H9 (cell line): ENCODE measurements around the gene FGF22. TPM values are rescaled to one million over a fixed set of nuclear protein-coding genes. Genes with fewer than 3 reads are reported as not detected.

Experiments
- DNase-seq: peaks from one replicate; pipeline ENCODE4 v3.0.0-alpha.2; 2017
- H2AFZ ChIP-seq: one replicate; pipeline ENCODE4 v1.6.1; 2013; ENCODE audit warnings: mild to moderate bottlenecking, low read length, control low read depth, moderate library complexity
- H2AK5ac ChIP-seq: 2 replicates; pipeline ENCODE4 v1.6.1; 2013; ENCODE audit warnings: low read length, control low read depth, mixed read lengths; ENCODE audit not compliant: insufficient read length
- H2BK120ac ChIP-seq: one replicate; pipeline ENCODE4 v1.6.1; 2013; ENCODE audit warnings: low read depth, mild to moderate bottlenecking, low read length, control low read depth, inconsistent platforms; ENCODE audit not compliant: poor library complexity, severe bottlenecking
- H2BK12ac ChIP-seq: 2 replicates; pipeline ENCODE4 v1.6.1; 2013; ENCODE audit warnings: low read length, control low read depth, mixed read lengths, low read depth; ENCODE audit not compliant: insufficient read length
- H2BK15ac ChIP-seq: 2 replicates; pipeline ENCODE4 v1.6.1; 2013; ENCODE audit warnings: low read depth, low read length, control low read depth
- H2BK20ac ChIP-seq: one replicate; pipeline ENCODE4 v1.6.1; 2013; ENCODE audit warnings: low read depth, mild to moderate bottlenecking, low read length, control low read depth, inconsistent platforms; ENCODE audit not compliant: poor library complexity, severe bottlenecking
- H2BK5ac ChIP-seq: 2 replicates; pipeline ENCODE4 v1.6.1; 2013; ENCODE audit warnings: low read length, control low read depth, mixed read lengths; ENCODE audit not compliant: insufficient read length
- H3K14ac ChIP-seq: 2 replicates; pipeline ENCODE4 v1.6.1; 2013; ENCODE audit warnings: low read length, control low read depth; ENCODE audit not compliant: insufficient read depth
- H3K18ac ChIP-seq: 2 replicates; pipeline ENCODE4 v1.6.1; 2013; ENCODE audit warnings: low read depth, mild to moderate bottlenecking, mixed read lengths, low read length, control low read depth; ENCODE audit not compliant: insufficient read length
- H3K23ac ChIP-seq: 2 replicates; pipeline ENCODE4 v1.6.1; 2013; ENCODE audit warnings: low read length, control low read depth, mixed read lengths, low read depth; ENCODE audit not compliant: insufficient read length
- H3K23me2 ChIP-seq: 2 replicates; pipeline ENCODE4 v1.6.1; 2013; ENCODE audit warnings: low read depth, mild to moderate bottlenecking, mixed read lengths, low read length, control low read depth; ENCODE audit not compliant: insufficient read length, poor library complexity, severe bottlenecking
- H3K27ac ChIP-seq: 2 replicates; pipeline ENCODE4 v1.5.1; 2013; ENCODE audit warnings: low read length, control low read depth, mixed read lengths, low read depth; ENCODE audit not compliant: insufficient read length
- H3K27me3 ChIP-seq: 2 replicates; pipeline ENCODE4 v1.6.1; 2013; ENCODE audit warnings: low read length, control low read depth, inconsistent platforms; ENCODE audit not compliant: insufficient read depth
- H3K4ac ChIP-seq: 2 replicates; pipeline ENCODE4 v1.6.1; 2013; ENCODE audit warnings: low read depth, mild to moderate bottlenecking, control low read depth, inconsistent platforms, low read length, moderate library complexity
- H3K4me1 ChIP-seq: 2 replicates; pipeline ENCODE4 v1.6.1; 2013; ENCODE audit warnings: low read length, control low read depth, inconsistent platforms; ENCODE audit not compliant: insufficient read depth
- H3K4me2 ChIP-seq: 2 replicates; pipeline ENCODE4 v1.6.1; 2013; ENCODE audit warnings: low read length, control low read depth, mixed read lengths; ENCODE audit not compliant: insufficient read length, insufficient read depth
- H3K56ac ChIP-seq: 2 replicates; pipeline ENCODE4 v1.6.1; 2013; ENCODE audit warnings: low read depth, mild to moderate bottlenecking, mixed read lengths, low read length, control low read depth; ENCODE audit not compliant: insufficient read length
- H3K79me1 ChIP-seq: 2 replicates; pipeline ENCODE4 v1.6.1; 2013; ENCODE audit warnings: low read depth, mild to moderate bottlenecking, moderate library complexity, low read length, control low read depth, inconsistent platforms; ENCODE audit not compliant: insufficient read depth, poor library complexity, severe bottlenecking
- H3K79me2 ChIP-seq: 2 replicates; pipeline ENCODE4 v1.6.1; 2013; ENCODE audit warnings: low read length, control low read depth, inconsistent platforms; ENCODE audit not compliant: insufficient read depth
- H3K9ac ChIP-seq: 2 replicates; pipeline ENCODE4 v1.6.1; 2013; ENCODE audit warnings: low read length, control low read depth, mixed read lengths; ENCODE audit not compliant: insufficient read length; ENCODE audit errors: extremely low read depth
- H3K9me3 ChIP-seq: one replicate; pipeline ENCODE4 v1.6.1; 2013; ENCODE audit warnings: low read depth, low read length, inconsistent platforms; ENCODE audit not compliant: control insufficient read depth
- H3T11ph ChIP-seq: one replicate; pipeline ENCODE4 v1.6.1; 2013; ENCODE audit warnings: mild to moderate bottlenecking, low read length, control low read depth, inconsistent platforms
- H4K20me1 ChIP-seq: one replicate; pipeline ENCODE4 v1.6.1; 2013; ENCODE audit not compliant: control insufficient read depth, insufficient read length, insufficient read depth
- H4K5ac ChIP-seq: 2 replicates; pipeline ENCODE4 v1.6.1; 2013; ENCODE audit warnings: low read depth, mild to moderate bottlenecking, mixed read lengths, low read length, control low read depth; ENCODE audit not compliant: insufficient read length
- H4K8ac ChIP-seq: replicated peaks from 2 replicates; pipeline ENCODE4 v1.6.1; 2013; ENCODE audit warnings: low read length, control low read depth, mixed read lengths, low read depth; ENCODE audit not compliant: insufficient read length
- H4K91ac ChIP-seq: 2 replicates; pipeline ENCODE4 v1.6.1; 2013; ENCODE audit warnings: low read depth, mild to moderate bottlenecking, moderate library complexity, mixed read lengths, low read length, control low read depth; ENCODE audit not compliant: insufficient read length
- H3K27ac Mint-ChIP-seq, 3 experiments: 2 replicates in 2 of 3; 3 replicates in 1 of 3; pipeline ENCODE4 v1.8.0; 2020 to 2021; ENCODE audit warnings: mixed read lengths in 3 of 3, mild to moderate bottlenecking in 1 of 3, moderate library complexity in 1 of 3
- H3K27me3 Mint-ChIP-seq: 2 replicates; pipeline ENCODE4 v1.8.0; 2021; ENCODE audit warnings: low read depth, mild to moderate bottlenecking, moderate library complexity, mixed read lengths
- H3K36me3 Mint-ChIP-seq, 3 experiments: 2 replicates in 2 of 3; 3 replicates in 1 of 3; pipeline ENCODE4 v1.8.0; 2020 to 2021; ENCODE audit warnings: low read depth in 3 of 3, mixed read lengths in 3 of 3; ENCODE audit not compliant: insufficient read depth in 1 of 3
- H3K4me1 Mint-ChIP-seq, 2 experiments: 2 replicates each; pipeline ENCODE4 v1.8.0; 2020; ENCODE audit warnings: mixed read lengths in 2 of 2
- H3K4me3 Mint-ChIP-seq, 2 experiments: 2 replicates in 1 of 2; 3 replicates in 1 of 2; pipeline ENCODE4 v1.8.0; 2020 to 2021; ENCODE audit warnings: mild to moderate bottlenecking in 2 of 2, mixed read lengths in 2 of 2, moderate library complexity in 1 of 2
- H3K9me3 Mint-ChIP-seq, 2 experiments: 2 replicates in 1 of 2; 3 replicates in 1 of 2; pipeline ENCODE4 v1.8.0; 2020; ENCODE audit warnings: mild to moderate bottlenecking in 2 of 2, mixed read lengths in 2 of 2, moderate library complexity in 1 of 2
- WGBS: extraction: QIAGEN DNeasy Blood & Tissue Kit; methylation state at CpG from one replicate; pipeline ENCODE4 v1.1.7; 2013; ENCODE audit warnings: missing lambda C conversion rate, low lambda C conversion rate, mixed read lengths; ENCODE audit not compliant: insufficient read length; ENCODE audit errors: extremely low coverage; 5-methylcytosine and 5-hydroxymethylcytosine counted together
- total RNA-seq: library from RNA; stranded (reverse); gene quantifications from 2 replicates; pipeline ENCODE4 v1.2.1, GENCODE V29; 2021
- TF ChIP-seq, protein P1 (sequence below): fragments of 200-600 bp; sonication (generic); conservative IDR thresholded peaks from 3 replicates; pipeline ENCODE4 v1.8.0; 2021; ENCODE audit warnings: antibody characterized with exemption, mild to moderate bottlenecking

Gene FGF22
- total RNA-seq, 1 experiment from 2014 or later, result 0.72 TPM

- H4K91ac ChIP-seq, result no peak overlapping the region
- DNase-seq, result no peak
- no peaks in the 10 kb centered on the region for H3K4me1 ChIP-seq
- Mint-ChIP-seq H3K36me3 (peaks cover 25 to 52% (median 45%) of the 10 kb centered on the region in 3 experiments; a peak in 6 of 7 replicates), H3K9me3 (no peaks in the 10 kb centered on the region), H3K4me1 (0 out of 4 replicates have a peak, but pooled peaks cover 0 to 2% of the 10 kb centered on the region in 2 experiments), H3K4me3 (no peak overlapping the region), H3K27me3 (no peaks in the 10 kb centered on the region), H3K27ac (peak overlapping the region in 1 of 3 experiments; percentile 61; a peak in 1 of 7 replicates)
- H3K23me2 ChIP-seq, result no peaks in the 10 kb centered on the region
- H4K5ac ChIP-seq, result no peak overlapping the region
- H3K4me2 ChIP-seq, result no peak overlapping the region
- H4K8ac ChIP-seq, result no peak overlapping the region
- no peak overlapping the region for H3T11ph ChIP-seq
- no peak overlapping the region for H3K9ac ChIP-seq
- no peak overlapping the region for H2BK20ac ChIP-seq
- H3K23ac ChIP-seq, result no peak overlapping the region
- H2AK5ac ChIP-seq, result no peak overlapping the region
- peaks cover 5% of the 10 kb centered on the region for H3K79me1 ChIP-seq
- no peaks in the 10 kb centered on the region for H3K9me3 ChIP-seq
- no peak overlapping the region for H2BK12ac ChIP-seq
- no peak overlapping the region for H3K4ac ChIP-seq
- no peaks in the 10 kb centered on the region for H3K79me2 ChIP-seq
- H4K20me1 ChIP-seq, result no peaks in the 10 kb centered on the region
- TF ChIP-seq, protein P1, sequence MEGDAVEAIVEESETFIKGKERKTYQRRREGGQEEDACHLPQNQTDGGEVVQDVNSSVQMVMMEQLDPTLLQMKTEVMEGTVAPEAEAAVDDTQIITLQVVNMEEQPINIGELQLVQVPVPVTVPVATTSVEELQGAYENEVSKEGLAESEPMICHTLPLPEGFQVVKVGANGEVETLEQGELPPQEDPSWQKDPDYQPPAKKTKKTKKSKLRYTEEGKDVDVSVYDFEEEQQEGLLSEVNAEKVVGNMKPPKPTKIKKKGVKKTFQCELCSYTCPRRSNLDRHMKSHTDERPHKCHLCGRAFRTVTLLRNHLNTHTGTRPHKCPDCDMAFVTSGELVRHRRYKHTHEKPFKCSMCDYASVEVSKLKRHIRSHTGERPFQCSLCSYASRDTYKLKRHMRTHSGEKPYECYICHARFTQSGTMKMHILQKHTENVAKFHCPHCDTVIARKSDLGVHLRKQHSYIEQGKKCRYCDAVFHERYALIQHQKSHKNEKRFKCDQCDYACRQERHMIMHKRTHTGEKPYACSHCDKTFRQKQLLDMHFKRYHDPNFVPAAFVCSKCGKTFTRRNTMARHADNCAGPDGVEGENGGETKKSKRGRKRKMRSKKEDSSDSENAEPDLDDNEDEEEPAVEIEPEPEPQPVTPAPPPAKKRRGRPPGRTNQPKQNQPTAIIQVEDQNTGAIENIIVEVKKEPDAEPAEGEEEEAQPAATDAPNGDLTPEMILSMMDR, result no peak
- no peak overlapping the region for H3K14ac ChIP-seq
- H3K27ac ChIP-seq, result no peak overlapping the region
- no peak overlapping the region for H2BK120ac ChIP-seq
- no peak overlapping the region for H2AFZ ChIP-seq
- H3K27me3 ChIP-seq, result no peaks in the 10 kb centered on the region
- no peak overlapping the region for H2BK5ac ChIP-seq
- no peak overlapping the region for H3K56ac ChIP-seq
- no peak overlapping the region for H3K18ac ChIP-seq
- H2BK15ac ChIP-seq, result no peak overlapping the region
- no CpG with 5 or more reads among the region's 24 CpGs for WGBS
Measured at GRCh38 chr19:624433-625109, 15.1 kb upstream of the FGF22 start.
